Measurements from ENCODE around the gene WBP11. TPM values are rescaled to one million over a fixed set of nuclear protein-coding genes. Genes with fewer than 3 reads are reported as not detected.

WBP11 gene
- total and polyA plus RNA-seq, 9 of the 15 experiments (the other 6 are each of a cell fraction or from before 2014, with no cell fraction given): 7.7 to 60.8 (median 24.6) TPM

GRCh38 chr12:14803011-14803829 lies at the start of gene WBP11, which contains the start of gene C12orf60 (continued):
- TF ChIP-seq THAP12 (CRISPR knock-in tag; IDR thresholded peaks at IDR 0.05): no peak
- no peak for TF ChIP-seq ZNF175 (CRISPR knock-in tag; IDR thresholded peaks at IDR 0.05; ENCODE audit: low read depth)
- peak; percentile 64 for TF ChIP-seq ATF7 (IDR thresholded peaks at IDR 0.05)
- TF ChIP-seq SMAD4 (CRISPR knock-in tag; conservative IDR thresholded peaks at IDR 0.05): no peak
- TF ChIP-seq, protein P1, sequence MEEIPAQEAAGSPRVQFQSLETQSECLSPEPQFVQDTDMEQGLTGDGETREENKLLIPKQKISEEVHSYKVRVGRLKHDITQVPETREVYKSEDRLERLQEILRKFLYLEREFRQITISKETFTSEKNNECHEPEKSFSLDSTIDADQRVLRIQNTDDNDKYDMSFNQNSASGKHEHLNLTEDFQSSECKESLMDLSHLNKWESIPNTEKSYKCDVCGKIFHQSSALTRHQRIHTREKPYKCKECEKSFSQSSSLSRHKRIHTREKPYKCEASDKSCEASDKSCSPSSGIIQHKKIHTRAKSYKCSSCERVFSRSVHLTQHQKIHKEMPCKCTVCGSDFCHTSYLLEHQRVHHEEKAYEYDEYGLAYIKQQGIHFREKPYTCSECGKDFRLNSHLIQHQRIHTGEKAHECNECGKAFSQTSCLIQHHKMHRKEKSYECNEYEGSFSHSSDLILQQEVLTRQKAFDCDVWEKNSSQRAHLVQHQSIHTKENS (CRISPR knock-in tag; IDR thresholded peaks at IDR 0.05): no peak
- TF ChIP-seq, protein P2, sequence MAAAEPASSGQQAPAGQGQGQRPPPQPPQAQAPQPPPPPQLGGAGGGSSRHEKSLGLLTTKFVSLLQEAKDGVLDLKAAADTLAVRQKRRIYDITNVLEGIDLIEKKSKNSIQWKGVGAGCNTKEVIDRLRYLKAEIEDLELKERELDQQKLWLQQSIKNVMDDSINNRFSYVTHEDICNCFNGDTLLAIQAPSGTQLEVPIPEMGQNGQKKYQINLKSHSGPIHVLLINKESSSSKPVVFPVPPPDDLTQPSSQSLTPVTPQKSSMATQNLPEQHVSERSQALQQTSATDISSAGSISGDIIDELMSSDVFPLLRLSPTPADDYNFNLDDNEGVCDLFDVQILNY (CRISPR knock-in tag; IDR thresholded peaks at IDR 0.05): no peak
- TF ChIP-seq ZNF511 (CRISPR knock-in tag; IDR thresholded peaks at IDR 0.05): no peak
- no peak for TF ChIP-seq PTRF (tag; IDR thresholded peaks at IDR 0.05)
- TF ChIP-seq ZNF41 (CRISPR knock-in tag; conservative IDR thresholded peaks at IDR 0.05): no peak
- no peak for TF ChIP-seq MIER1 (IDR thresholded peaks at IDR 0.05; ENCODE audit: low read depth)
- no peak for TF ChIP-seq SNRNP70 (optimal IDR thresholded peaks at IDR 0.05; ENCODE audit: low read depth, low read length)
- TF ChIP-seq PHTF2 (CRISPR knock-in tag; IDR thresholded peaks at IDR 0.05): no peak
- no peak for TF ChIP-seq ZNF76 (CRISPR knock-in tag; IDR thresholded peaks at IDR 0.05; ENCODE audit: borderline replicate concordance)
- TF ChIP-seq FOS (IDR thresholded peaks at IDR 0.05; ENCODE audit: extremely low read depth, insufficient read length): peak; percentile 70
- no peak for TF ChIP-seq SAFB2 (IDR thresholded peaks at IDR 0.05; ENCODE audit: borderline replicate concordance, low read depth, low read length, severe bottlenecking)
- TF ChIP-seq POLR2A (conservative IDR thresholded peaks at IDR 0.05): peak; percentile 86
- no peak for TF ChIP-seq TCF7 (IDR thresholded peaks at IDR 0.05; ENCODE audit: borderline replicate concordance)
- TF ChIP-seq EP400 (IDR thresholded peaks at IDR 0.05): peak; percentile 68
- peak; percentile 77 for TF ChIP-seq POLR2H (tag; IDR thresholded peaks at IDR 0.05; ENCODE audit: low read depth)
- TF ChIP-seq KDM2B (CRISPR knock-in tag; IDR thresholded peaks at IDR 0.05): no peak
- TF ChIP-seq, protein P3, sequence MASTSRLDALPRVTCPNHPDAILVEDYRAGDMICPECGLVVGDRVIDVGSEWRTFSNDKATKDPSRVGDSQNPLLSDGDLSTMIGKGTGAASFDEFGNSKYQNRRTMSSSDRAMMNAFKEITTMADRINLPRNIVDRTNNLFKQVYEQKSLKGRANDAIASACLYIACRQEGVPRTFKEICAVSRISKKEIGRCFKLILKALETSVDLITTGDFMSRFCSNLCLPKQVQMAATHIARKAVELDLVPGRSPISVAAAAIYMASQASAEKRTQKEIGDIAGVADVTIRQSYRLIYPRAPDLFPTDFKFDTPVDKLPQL (IDR thresholded peaks at IDR 0.05; ENCODE audit: extremely low read depth, insufficient read length): no peak
- TF ChIP-seq SOX6 (IDR thresholded peaks at IDR 0.05): no peak
